ENCODE data around the gene FAM131B. TPM values are rescaled to one million over a fixed set of nuclear protein-coding genes. Genes with fewer than 3 reads are reported as not detected.
A peak's percentile ranks its signal among the peaks of the same experiment; 100 is the strongest.

Gene FAM131B
- total and polyA plus RNA-seq, 9 of the 15 experiments (the other 6 are each of a cell fraction or from before 2014, with no cell fraction given): 0.03 to 0.04 TPM; not detected in 7

DNA sequence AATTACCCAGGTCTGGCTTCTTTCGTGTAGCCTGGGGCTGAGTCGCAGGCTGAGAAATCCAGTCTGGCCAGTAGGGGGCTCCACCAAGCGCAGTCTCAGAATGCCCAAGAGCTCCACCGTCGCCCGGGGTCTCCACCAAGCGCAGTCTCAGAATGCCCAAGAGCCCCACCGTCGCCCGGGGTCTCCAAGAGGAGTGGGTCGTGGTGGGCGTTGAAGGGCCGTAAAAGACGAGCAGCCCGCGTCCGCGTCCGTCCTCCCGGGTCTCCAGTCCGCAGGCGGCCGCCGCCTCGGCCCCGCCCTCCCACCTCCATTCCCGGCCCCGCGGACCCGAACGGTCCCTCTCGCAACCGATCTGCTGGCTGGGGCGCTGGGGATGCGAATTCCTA is 17.7 kb upstream of the FAM131B start (continued):
- peak; percentile 68; the same call in 1 of the 2 replicates for TF ChIP-seq THAP12 (CRISPR knock-in tag; IDR thresholded peaks at IDR 0.05)
- peak; percentile 85 for TF ChIP-seq PCBP1 (IDR thresholded peaks at IDR 0.05; ENCODE audit: low read depth, low read length, poor library complexity, severe bottlenecking)
- TF ChIP-seq FOSL1 (tag; conservative IDR thresholded peaks at IDR 0.05): no peak
- TF ChIP-seq FOXM1 (IDR thresholded peaks at IDR 0.05; ENCODE audit: low read depth): no peak
- peak; percentile 59; the same call in 1 of the 2 replicates for TF ChIP-seq FOXM1 (CRISPR knock-in tag; IDR thresholded peaks at IDR 0.05; ENCODE audit: low read depth)
- no peak for TF ChIP-seq GATAD2B (IDR thresholded peaks at IDR 0.05; ENCODE audit: borderline replicate concordance)
- TF ChIP-seq MGA (IDR thresholded peaks at IDR 0.05): 0 out of 2 replicates have a peak, but pooled peaks have one; percentile 55
- TF ChIP-seq, protein P1, sequence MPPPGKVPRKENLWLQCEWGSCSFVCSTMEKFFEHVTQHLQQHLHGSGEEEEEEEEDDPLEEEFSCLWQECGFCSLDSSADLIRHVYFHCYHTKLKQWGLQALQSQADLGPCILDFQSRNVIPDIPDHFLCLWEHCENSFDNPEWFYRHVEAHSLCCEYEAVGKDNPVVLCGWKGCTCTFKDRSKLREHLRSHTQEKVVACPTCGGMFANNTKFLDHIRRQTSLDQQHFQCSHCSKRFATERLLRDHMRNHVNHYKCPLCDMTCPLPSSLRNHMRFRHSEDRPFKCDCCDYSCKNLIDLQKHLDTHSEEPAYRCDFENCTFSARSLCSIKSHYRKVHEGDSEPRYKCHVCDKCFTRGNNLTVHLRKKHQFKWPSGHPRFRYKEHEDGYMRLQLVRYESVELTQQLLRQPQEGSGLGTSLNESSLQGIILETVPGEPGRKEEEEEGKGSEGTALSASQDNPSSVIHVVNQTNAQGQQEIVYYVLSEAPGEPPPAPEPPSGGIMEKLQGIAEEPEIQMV (tag; conservative IDR thresholded peaks at IDR 0.05; ENCODE audit: low read depth): peak; percentile 96
- no peak for TF ChIP-seq ZNF707 (CRISPR knock-in tag; conservative IDR thresholded peaks at IDR 0.05)
- no peak for TF ChIP-seq PYGO2 (tag; IDR thresholded peaks at IDR 0.05)
- TF ChIP-seq, protein P2, sequence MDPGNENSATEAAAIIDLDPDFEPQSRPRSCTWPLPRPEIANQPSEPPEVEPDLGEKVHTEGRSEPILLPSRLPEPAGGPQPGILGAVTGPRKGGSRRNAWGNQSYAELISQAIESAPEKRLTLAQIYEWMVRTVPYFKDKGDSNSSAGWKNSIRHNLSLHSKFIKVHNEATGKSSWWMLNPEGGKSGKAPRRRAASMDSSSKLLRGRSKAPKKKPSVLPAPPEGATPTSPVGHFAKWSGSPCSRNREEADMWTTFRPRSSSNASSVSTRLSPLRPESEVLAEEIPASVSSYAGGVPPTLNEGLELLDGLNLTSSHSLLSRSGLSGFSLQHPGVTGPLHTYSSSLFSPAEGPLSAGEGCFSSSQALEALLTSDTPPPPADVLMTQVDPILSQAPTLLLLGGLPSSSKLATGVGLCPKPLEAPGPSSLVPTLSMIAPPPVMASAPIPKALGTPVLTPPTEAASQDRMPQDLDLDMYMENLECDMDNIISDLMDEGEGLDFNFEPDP (CRISPR knock-in tag; IDR thresholded peaks at IDR 0.05): 0 out of 2 replicates have a peak, but pooled peaks have one; percentile 30
